Osteoblast (primary cell): Measurements from ENCODE around the gene PAQR4. TPM values are rescaled to one million over a fixed set of nuclear protein-coding genes. Genes with fewer than 3 reads are reported as not detected.
A peak's percentile ranks its signal among the peaks of the same experiment; 100 is the strongest.

Experiments used
- DNase-seq: peaks from one replicate; pipeline ENCODE4 v3.0.0; 2011; ENCODE audit warnings: low spot score, mixed read lengths; ENCODE audit not compliant: insufficient read length; ENCODE audit errors: missing footprints
- H2AFZ ChIP-seq: 2 replicates; pipeline ENCODE4 v1.6.0; 2011; ENCODE audit warnings: mild to moderate bottlenecking, low read length
- H3K27ac ChIP-seq: 2 replicates; pipeline ENCODE4 v1.5.1; 2011; ENCODE audit warnings: mild to moderate bottlenecking, low read depth, low read length, moderate library complexity
- H3K27me3 ChIP-seq: 2 replicates; pipeline ENCODE4 v1.6.0; 2012; ENCODE audit warnings: mild to moderate bottlenecking, control low read depth, inconsistent platforms, low read length, moderate library complexity; ENCODE audit not compliant: insufficient read depth
- H3K36me3 ChIP-seq: 2 replicates; pipeline ENCODE4 v1.5.1; 2011; ENCODE audit warnings: mild to moderate bottlenecking, low read length, control low read depth, moderate library complexity; ENCODE audit not compliant: insufficient read depth
- H3K4me1 ChIP-seq: 2 replicates; pipeline ENCODE4 v1.5.1; 2011; ENCODE audit warnings: mild to moderate bottlenecking, low read length, control low read depth, moderate library complexity; ENCODE audit not compliant: insufficient read depth
- H3K4me2 ChIP-seq: 2 replicates; pipeline ENCODE4 v1.6.0; 2011; ENCODE audit warnings: mild to moderate bottlenecking, low read length; ENCODE audit not compliant: insufficient read depth
- H3K4me3 ChIP-seq: fragments of 200-600 bp; sonication (generic); 3 replicates; pipeline ENCODE4 v1.5.1; 2012; ENCODE audit warnings: mild to moderate bottlenecking, low read length, inconsistent platforms; ENCODE audit not compliant: insufficient read depth
- H3K79me2 ChIP-seq: 2 replicates; pipeline ENCODE4 v1.6.0; 2012; ENCODE audit warnings: mild to moderate bottlenecking, low read length, control low read depth, inconsistent platforms; ENCODE audit not compliant: insufficient read depth
- H3K9me3 ChIP-seq: 2 replicates; pipeline ENCODE4 v1.5.1; 2011; ENCODE audit warnings: low read depth, low read length, control low read depth
- H4K20me1 ChIP-seq: 2 replicates; pipeline ENCODE4 v1.6.0; 2012; ENCODE audit warnings: mild to moderate bottlenecking, low read length, control low read depth; ENCODE audit not compliant: insufficient read depth
- total RNA-seq: library from RNA; depleted of rRNA; stranded (reverse); fragments of >200 nt; gene quantifications from 2 replicates; pipeline ENCODE4 v1.2.3, GENCODE V29; 2012
- TF ChIP-seq, protein P1 (sequence below): IDR thresholded peaks from 2 replicates; pipeline ENCODE4 v1.5.1; 2011; ENCODE audit warnings: mild to moderate bottlenecking, low read depth, low read length, moderate library complexity; ENCODE audit errors: extremely low read depth

PAQR4 gene
- total RNA-seq, 1 donor, result 1.8 TPM

GRCh38 chr16:3017344-3017743 is 48.2 kb downstream of the PAQR4 start:
- Histone ChIP-seq H3K79me2 (no peaks in the 10 kb centered on the region), H3K36me3 (peaks cover 10% of the 10 kb centered on the region), H4K20me1 (peaks cover 15% of the 10 kb centered on the region), H3K4me3 (no peak overlapping the region), H3K27ac (no peak overlapping the region), H3K4me2 (no peak overlapping the region), H2AFZ (no peak overlapping the region), H3K4me1 (peaks cover 5% of the 10 kb centered on the region), H3K27me3 (peaks cover 25% of the 10 kb centered on the region), H3K9me3 (no peaks in the 10 kb centered on the region)
- no peak for DNase-seq
- TF ChIP-seq, protein P1, sequence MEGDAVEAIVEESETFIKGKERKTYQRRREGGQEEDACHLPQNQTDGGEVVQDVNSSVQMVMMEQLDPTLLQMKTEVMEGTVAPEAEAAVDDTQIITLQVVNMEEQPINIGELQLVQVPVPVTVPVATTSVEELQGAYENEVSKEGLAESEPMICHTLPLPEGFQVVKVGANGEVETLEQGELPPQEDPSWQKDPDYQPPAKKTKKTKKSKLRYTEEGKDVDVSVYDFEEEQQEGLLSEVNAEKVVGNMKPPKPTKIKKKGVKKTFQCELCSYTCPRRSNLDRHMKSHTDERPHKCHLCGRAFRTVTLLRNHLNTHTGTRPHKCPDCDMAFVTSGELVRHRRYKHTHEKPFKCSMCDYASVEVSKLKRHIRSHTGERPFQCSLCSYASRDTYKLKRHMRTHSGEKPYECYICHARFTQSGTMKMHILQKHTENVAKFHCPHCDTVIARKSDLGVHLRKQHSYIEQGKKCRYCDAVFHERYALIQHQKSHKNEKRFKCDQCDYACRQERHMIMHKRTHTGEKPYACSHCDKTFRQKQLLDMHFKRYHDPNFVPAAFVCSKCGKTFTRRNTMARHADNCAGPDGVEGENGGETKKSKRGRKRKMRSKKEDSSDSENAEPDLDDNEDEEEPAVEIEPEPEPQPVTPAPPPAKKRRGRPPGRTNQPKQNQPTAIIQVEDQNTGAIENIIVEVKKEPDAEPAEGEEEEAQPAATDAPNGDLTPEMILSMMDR, result no peak

DNA sequence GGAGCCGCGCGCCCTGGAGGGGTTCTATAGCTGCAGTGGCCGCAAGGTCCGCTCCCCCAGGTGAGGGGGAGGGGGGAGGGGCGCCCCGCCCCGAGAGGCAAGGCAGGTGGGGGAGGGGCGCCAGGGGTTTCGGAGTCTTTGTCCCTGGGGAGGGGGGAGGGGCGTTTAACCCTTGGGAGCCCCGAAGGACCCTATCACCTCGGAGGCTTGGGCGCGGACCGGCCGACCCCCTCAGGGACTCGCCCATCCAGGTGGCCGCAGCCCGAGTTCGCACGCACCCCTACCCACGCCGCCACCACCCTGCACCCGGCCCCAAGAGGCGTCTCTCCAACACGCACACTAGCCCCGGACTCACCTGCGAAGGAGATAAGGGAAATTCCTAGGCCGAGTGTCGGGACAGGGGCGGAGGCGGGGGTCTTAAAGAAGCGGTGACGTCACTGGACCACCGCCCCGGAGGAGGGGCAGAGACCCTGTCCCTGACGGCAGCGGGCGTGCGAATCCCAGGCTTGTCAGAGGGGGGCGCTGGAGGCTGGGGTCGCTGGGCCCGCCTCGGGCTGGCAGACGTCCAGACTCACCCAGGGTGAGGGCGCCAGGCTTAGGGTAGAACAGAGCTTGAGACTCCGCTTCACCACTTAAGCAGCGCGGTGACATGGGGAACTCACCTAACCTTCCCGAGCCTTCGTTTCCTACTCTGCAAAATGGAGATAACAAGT is 48.8 kb downstream of the PAQR4 start, which contains the start of gene CLDN6:
CLDN6 (minus strand) TSS at position 390 of the 713 bp plus-strand sequence. CDS start 2,162 bp downstream, outside the sequence.
- Histone ChIP-seq H3K27me3 (peaks cover 20% of the 10 kb centered on the region), H3K79me2 (no peaks in the 10 kb centered on the region), H3K4me3 (no peak within 1 kb of the TSS), H2AFZ (no peak within 1 kb of the TSS), H3K36me3 (peaks cover 15% of the 10 kb centered on the region), H3K9me3 (no peaks in the 10 kb centered on the region), H3K27ac (no peak within 1 kb of the TSS), H3K4me2 (no peak within 1 kb of the TSS), H3K4me1 (peaks cover 11% of the 10 kb centered on the region), H4K20me1 (peaks cover 19% of the 10 kb centered on the region)
- no peak for DNase-seq
- TF ChIP-seq, protein P1, result no peak

- H3K36me3 ChIP-seq, result peaks cover 15% of the 10 kb centered on the region
- H3K4me3 ChIP-seq, result peak overlapping the region; percentile 94
- peaks cover 20% of the 10 kb centered on the region for H3K4me1 ChIP-seq
- H3K9me3 ChIP-seq, result no peaks in the 10 kb centered on the region
- peak overlapping the region; percentile 91 for H2AFZ ChIP-seq
- peak overlapping the region; percentile 88 for H3K4me2 ChIP-seq
- peaks cover 23% of the 10 kb centered on the region for H4K20me1 ChIP-seq
- H3K79me2 ChIP-seq, result no peaks in the 10 kb centered on the region
- DNase-seq, result no peak
- TF ChIP-seq, protein P1, result no peak
- H3K27me3 ChIP-seq, result peaks cover 5% of the 10 kb centered on the region
- peak overlapping the region; percentile 45 for H3K27ac ChIP-seq
Measured at GRCh38 chr16:3019594-3020246, 50.6 kb downstream of the PAQR4 start.

GRCh38 chr16:3020247-3020603 is 51.1 kb downstream of the PAQR4 start, which contains the start of gene TNFRSF12A:
TNFRSF12A (plus strand) TSS chr16:3020368; CDS start chr16:3020398, 30 bp downstream.
- DNase-seq, result peak; percentile 99
- Histone ChIP-seq H3K79me2 (no peaks in the 10 kb centered on the region), H3K4me1 (peaks cover 20% of the 10 kb centered on the region), H2AFZ (peak within 1 kb of the TSS; percentile 91), H3K27ac (peak within 1 kb of the TSS; percentile 98), H3K36me3 (peaks cover 15% of the 10 kb centered on the region), H3K27me3 (peaks cover 5% of the 10 kb centered on the region), H3K4me3 (peak within 1 kb of the TSS; percentile 94), H3K4me2 (peak within 1 kb of the TSS; percentile 96), H4K20me1 (peaks cover 24% of the 10 kb centered on the region), H3K9me3 (no peaks in the 10 kb centered on the region)
- TF ChIP-seq, protein P1, result no peak
